Measurements from ENCODE around the gene LZTS3. TPM values are rescaled to one million over a fixed set of nuclear protein-coding genes. Genes with fewer than 3 reads are reported as not detected.

Gene LZTS3
- total and polyA plus RNA-seq, 2 of the 8 experiments (the other 6 are each of a cell fraction or from before 2014, with no cell fraction given), result 31.8 to 33.5 TPM

GRCh38 chr20:3123542-3123941 is 49.8 kb downstream of the LZTS3 start:
- Histone ChIP-seq H4K91ac (replicated peaks; ENCODE audit: insufficient read length, low read length) (no peak overlapping the region), H3K4ac (replicated peaks; ENCODE audit: insufficient read length, low read depth, low read length) (no peak overlapping the region), H3K4me3 (ENCODE audit: extremely low read depth in 1 of 4, insufficient read depth in 2 of 4, low read depth in 3 of 4, low read length in 4 of 4) (no peak overlapping the region), H3K18ac (ENCODE audit: extremely low read depth, low read length) (no peak overlapping the region), H2AFZ (ENCODE audit: low read length) (no peak overlapping the region), H3K23ac (ENCODE audit: insufficient read length) (no peak overlapping the region), H2BK120ac (replicated peaks; ENCODE audit: low read depth, low read length) (no peak overlapping the region), H3K14ac (ENCODE audit: insufficient read length) (no peak overlapping the region), H3K79me1 (ENCODE audit: low read depth, low read length) (no peaks in the 10 kb centered on the region), H4K20me1 (replicated peaks in 1 of 2; ENCODE audit: control insufficient read depth in 1 of 2, insufficient read depth in 2 of 2, low read length in 2 of 2) (no peaks in the 10 kb centered on the region), H3K27ac (ENCODE audit: low read depth, low read length) (no peak overlapping the region), H3K27me3 (replicated peaks in 1 of 4; ENCODE audit: control insufficient read depth in 3 of 4, extremely low read depth in 1 of 4, insufficient read depth in 3 of 4, low read length in 3 of 4) (no peaks in the 10 kb centered on the region), H2AK5ac (ENCODE audit: low read depth, low read length) (no peak overlapping the region), H3K4me1 (replicated peaks in 1 of 4; ENCODE audit: control insufficient read depth in 3 of 4, insufficient read depth in 4 of 4, low read length in 3 of 4) (no peaks in the 10 kb centered on the region), H3K36me3 (ENCODE audit: control insufficient read depth in 2 of 4, insufficient read depth in 4 of 4, low read length in 3 of 4) (peaks cover 0 to 25% (median 2%) of the 10 kb centered on the region in 4 experiments; a peak in 3 of 8 replicates), H3K4me2 (ENCODE audit: insufficient read depth in 1 of 2, low read depth in 2 of 2, low read length in 2 of 2) (no peak overlapping the region), H3K9ac (replicated peaks in 1 of 4; ENCODE audit: extremely low read depth in 1 of 4, low read depth in 3 of 4, low read length in 3 of 4) (no peak overlapping the region), H2BK20ac (ENCODE audit: low read length) (no peak overlapping the region), H2BK5ac (ENCODE audit: low read depth, low read length) (no peak overlapping the region), H3K23me2 (ENCODE audit: low read depth, low read length) (no peaks in the 10 kb centered on the region), H2BK15ac (ENCODE audit: low read length) (no peak overlapping the region), H3K79me2 (ENCODE audit: control insufficient read depth in 1 of 2, insufficient read depth in 2 of 2, low read length in 2 of 2) (no peaks in the 10 kb centered on the region), H3K9me3 (ENCODE audit: insufficient read depth in 2 of 2, low read depth in 1 of 2, low read length in 1 of 2) (peaks cover 17 to 37% of the 10 kb centered on the region in 2 experiments), H4K5ac (ENCODE audit: insufficient read length, low read depth, low read length) (no peak overlapping the region), H2BK12ac (ENCODE audit: low read depth, low read length) (no peak overlapping the region), H3K56ac (replicated peaks; ENCODE audit: insufficient read length, low read depth, low read length) (no peak overlapping the region), H4K8ac (ENCODE audit: extremely low read depth, insufficient read depth, low read length) (no peak overlapping the region)
- CTCF ChIA-PET (ENCODE audit: partially characterized antibody), result interaction anchor here (1.2 to 1.3 kb wide), 2 partner anchors 11 to 126 kb away, joined by 3 read pairs; no protein-coding TSS in a partner anchor
- DNase-seq (ENCODE audit: low read depth in 1 of 2, low spot score in 2 of 2) (no peak), FAIRE-seq (no peak)
- no peak for TF ChIP-seq YY1 (IDR thresholded peaks at IDR 0.05; ENCODE audit: low read depth, low read length)
- TF ChIP-seq ZNF274 (IDR thresholded peaks at IDR 0.05; ENCODE audit: borderline replicate concordance, extremely low read depth, low read length), result no peak
- no peak for TF ChIP-seq CBX5 (IDR thresholded peaks at IDR 0.05; ENCODE audit: low read depth, low read length)
- no peak for TF ChIP-seq NANOG (IDR thresholded peaks at IDR 0.05; ENCODE audit: insufficient read depth, low read depth, low read length, poor library complexity, severe bottlenecking)
- no peak for TF ChIP-seq SIX5 (IDR thresholded peaks at IDR 0.05; ENCODE audit: low read depth, low read length)
- no peak for TF ChIP-seq ASH2L (IDR thresholded peaks at IDR 0.05; ENCODE audit: low read length)
- TF ChIP-seq POLR2A (IDR thresholded peaks at IDR 0.05; ENCODE audit: control extremely low read depth in 1 of 2, low read depth in 2 of 2, low read length in 2 of 2), result no peak
- TF ChIP-seq SUZ12 (IDR thresholded peaks at IDR 0.05; ENCODE audit: low read length), result no peak
- 84% methylated on average over 1 of the region's 1 CpG; no CpG with 5 or more reads in 1 of the 2 experiments for WGBS, 2 experiments (ENCODE audit: extremely low coverage in 1 of 2, insufficient coverage in 1 of 2, insufficient read length in 1 of 2, insufficient replicate concordance in 2 of 2, low coverage in 1 of 2, low lambda C conversion rate in 2 of 2, missing lambda C conversion rate in 1 of 2)
- POLR2A ChIA-PET (ENCODE audit: partially characterized antibody), result no interaction called here

Data from H1 (cell line).